GM23338 (cell line): ENCODE data around the gene SAPCD1. TPM values are rescaled to one million over a fixed set of nuclear protein-coding genes. Genes with fewer than 3 reads are reported as not detected.

Experiments
- ATAC-seq: fragments of 200-7000 bp; cut with Tn5 transposase; 3 replicates; pipeline ENCODE4 v1.9.1; 2020
- DNase-seq: peaks from one replicate; pipeline ENCODE4 v3.0.0-alpha.2; 2015; ENCODE audit warnings: low spot score
- H2AFZ ChIP-seq: fragments of 200-600 bp; sonication (generic); 2 replicates; pipeline ENCODE4 v1.8.0; 2016; ENCODE audit warnings: antibody characterized with exemption, mild to moderate bottlenecking, moderate library complexity
- H3F3A ChIP-seq: fragments of 200-600 bp; sonication (generic); replicated peaks from 2 replicates; pipeline ENCODE4 v1.8.0; 2017; ENCODE audit warnings: antibody characterized with exemption, mixed run types, low read depth
- H3K27ac ChIP-seq: fragments of 200-600 bp; sonication (generic); 2 replicates; pipeline ENCODE4 v1.6.1; 2016; ENCODE audit warnings: low read depth
- H3K27me3 ChIP-seq: fragments of 200-600 bp; sonication (generic); 2 replicates; pipeline ENCODE4 v1.8.0; 2016; ENCODE audit warnings: mild to moderate bottlenecking, mixed run types, moderate library complexity; ENCODE audit not compliant: insufficient read depth
- H3K36me3 ChIP-seq: fragments of 200-600 bp; sonication (generic); 2 replicates; pipeline ENCODE4 v1.8.0; 2016; ENCODE audit warnings: mild to moderate bottlenecking; ENCODE audit not compliant: insufficient read depth
- H3K4me1 ChIP-seq: fragments of 200-600 bp; sonication (generic); 2 replicates; pipeline ENCODE4 v1.8.0; 2016; ENCODE audit warnings: mild to moderate bottlenecking, moderate library complexity; ENCODE audit not compliant: insufficient read depth
- H3K4me2 ChIP-seq: fragments of 200-600 bp; sonication (generic); 2 replicates; pipeline ENCODE4 v1.7.1; 2017; ENCODE audit warnings: mixed run types
- H3K4me3 ChIP-seq: fragments of 200-600 bp; sonication (generic); 2 replicates; pipeline ENCODE4 v1.6.1; 2016; ENCODE audit warnings: mixed run types
- H3K79me2 ChIP-seq: fragments of 200-600 bp; sonication (generic); replicated peaks from 2 replicates; pipeline ENCODE4 v1.8.0; 2017; ENCODE audit warnings: mild to moderate bottlenecking; ENCODE audit not compliant: insufficient read depth
- H3K9me2 ChIP-seq: fragments of 200-600 bp; sonication (generic); 2 replicates; pipeline ENCODE4 v1.8.0; 2017; ENCODE audit not compliant: insufficient read depth
- H4K20me1 ChIP-seq: fragments of 200-600 bp; sonication (generic); replicated peaks from 2 replicates; pipeline ENCODE4 v1.8.0; 2017; ENCODE audit warnings: mild to moderate bottlenecking; ENCODE audit not compliant: insufficient read depth
- H3K27ac Mint-ChIP-seq: 2 replicates; pipeline ENCODE4 v1.8.0; 2020; ENCODE audit warnings: inconsistent platforms, mild to moderate bottlenecking, moderate library complexity, mixed read lengths
- H3K27me3 Mint-ChIP-seq: 3 replicates; pipeline ENCODE4 v1.8.0; 2022; ENCODE audit warnings: low read depth, mild to moderate bottlenecking, moderate library complexity, mixed read lengths, inconsistent platforms; ENCODE audit not compliant: insufficient read depth, poor library complexity
- H3K36me3 Mint-ChIP-seq: 3 replicates; pipeline ENCODE4 v1.8.0; 2021; ENCODE audit warnings: low read depth, mild to moderate bottlenecking, inconsistent platforms, moderate library complexity, mixed read lengths
- H3K4me1 Mint-ChIP-seq: 3 replicates; pipeline ENCODE4 v1.8.0; 2020; ENCODE audit warnings: mild to moderate bottlenecking, inconsistent platforms, mixed read lengths
- H3K4me3 Mint-ChIP-seq: 3 replicates; pipeline ENCODE4 v1.8.0; 2021; ENCODE audit warnings: moderate library complexity, mild to moderate bottlenecking, inconsistent platforms, mixed read lengths
- H3K9me3 Mint-ChIP-seq: 3 replicates; pipeline ENCODE4 v1.8.0; 2020; ENCODE audit warnings: moderate library complexity, mild to moderate bottlenecking, inconsistent platforms, mixed read lengths
- CREB1 ChIP-seq: fragments of 250-450 bp; sonication (Bioruptor Pico); IDR thresholded peaks from 2 replicates; pipeline ENCODE4 v1.5.0; 2020; ENCODE audit warnings: low read depth, mild to moderate bottlenecking, moderate library complexity
- EZH2 ChIP-seq: fragments of 200-600 bp; sonication (generic); IDR thresholded peaks from one replicate; pipeline ENCODE4 v1.8.0; 2017; ENCODE audit warnings: antibody characterized with exemption, mild to moderate bottlenecking, low read depth; ENCODE audit not compliant: unreplicated experiment
- EZH2phosphoT487 ChIP-seq: fragments of 200-600 bp; sonication (generic); IDR thresholded peaks from one replicate; pipeline ENCODE4 v1.8.1; 2018; ENCODE audit warnings: antibody characterized with exemption; ENCODE audit not compliant: unreplicated experiment
- NANOG ChIP-seq: IDR thresholded peaks from 2 replicates; pipeline ENCODE4 v1.6.1; 2016; ENCODE audit warnings: antibody characterized with exemption, borderline replicate concordance
- POLR2AphosphoS5 ChIP-seq: IDR thresholded peaks from 2 replicates; pipeline ENCODE4 v1.6.1; 2016; ENCODE audit warnings: antibody characterized with exemption, low read depth
- REST ChIP-seq: IDR thresholded peaks from one replicate; pipeline ENCODE4 v1.6.1; 2018; ENCODE audit warnings: antibody characterized with exemption; ENCODE audit not compliant: unreplicated experiment
- STAT1 ChIP-seq: IDR thresholded peaks from one replicate; pipeline ENCODE4 v1.6.1; 2016; ENCODE audit warnings: antibody characterized with exemption; ENCODE audit not compliant: unreplicated experiment
- ZNF114 ChIP-seq: fragments of 250-450 bp; sonication (Bioruptor Pico); IDR thresholded peaks from 2 replicates; pipeline ENCODE4 v1.5.0; 2020; ENCODE audit warnings: mild to moderate bottlenecking, moderate library complexity
- ZNF331 ChIP-seq: fragments of 250-450 bp; sonication (Bioruptor Pico); IDR thresholded peaks from 2 replicates; pipeline ENCODE4 v1.5.0; 2020; ENCODE audit warnings: low read depth, mild to moderate bottlenecking, moderate library complexity
- ZNF462 ChIP-seq: fragments of 250-450 bp; sonication (Bioruptor Pico); IDR thresholded peaks from 2 replicates; pipeline ENCODE4 v1.5.0; 2020; ENCODE audit warnings: mild to moderate bottlenecking, moderate library complexity
- polyA plus RNA-seq: library from polyadenylated mRNA; unstranded; fragments of >200 nt; fragmentation: Nextera tagmentation; extraction: Ambion mirVana; gene quantifications from 2 replicates; pipeline ENCODE4 v1.2.1, GENCODE V29; 2016
- total RNA-seq: library from RNA; depleted of rRNA; stranded (reverse); fragments of >200 nt; shearing (Covaris generic); gene quantifications from 2 replicates; pipeline ENCODE4 v1.2.3, GENCODE V29; 2014

Gene SAPCD1
- total and polyA plus RNA-seq, 2 experiments from 2014 or later, result 3.9 to 5.0 TPM

- no peak for TF ChIP-seq REST
- TF ChIP-seq EZH2phosphoT487, result no peak
- no peak for TF ChIP-seq STAT1
Measured at GRCh38 chr6:31750411-31751022, 11.9 kb upstream of the SAPCD1 start (continued).

GRCh38 chr6:31752739-31753319, 9.6 kb upstream of the SAPCD1 start:
- Histone ChIP-seq H3K4me3 (no peak overlapping the region), H3K36me3 (no peaks in the 10 kb centered on the region), H3K27ac (no peak overlapping the region), H2AFZ (no peak overlapping the region), H3K4me1 (no peaks in the 10 kb centered on the region), H3K4me2 (no peak overlapping the region), H3K79me2 (no peaks in the 10 kb centered on the region), H3K27me3 (no peaks in the 10 kb centered on the region), H4K20me1 (peaks cover 3% of the 10 kb centered on the region; the same call in 1 of the 2 replicates), H3F3A (0 out of 2 replicates have a peak, but pooled peaks cover 4% of the 10 kb centered on the region), H3K9me2 (no peaks in the 10 kb centered on the region)
- no peaks in the 10 kb centered on the region for H3K9me3 Mint-ChIP-seq
- ATAC-seq (no peak), DNase-seq (no peak)
- no peak overlapping the region for H3K27ac Mint-ChIP-seq
- peaks cover 7% of the 10 kb centered on the region; the same call in 2 of the 3 replicates for H3K36me3 Mint-ChIP-seq
- H3K4me3 Mint-ChIP-seq, result no peak overlapping the region
- peaks cover 7% of the 10 kb centered on the region for H3K27me3 Mint-ChIP-seq
- TF ChIP-seq EZH2 (no peak), ZNF462 (CRISPR knock-in tag) (no peak), NANOG (no peak), POLR2AphosphoS5 (no peak), CREB1 (CRISPR knock-in tag) (no peak), STAT1 (no peak), ZNF331 (CRISPR knock-in tag) (no peak), ZNF114 (CRISPR knock-in tag) (no peak), REST (no peak), EZH2phosphoT487 (no peak)
- no peaks in the 10 kb centered on the region for H3K4me1 Mint-ChIP-seq
